Stimulated activated CD8-positive, alpha-beta memory T cell treated with anti-CD3 and anti-CD28 coated beads, Interleukin-12 subunit alpha, Interleukin-12 subunit beta, amount 100 ng/mL, for 1 hour (primary cell): ENCODE measurements around the gene NUDT8.
A peak's percentile ranks its signal among the peaks of the same experiment; 100 is the strongest.
"Not testable (repeated sequence)": the region's sequence is repeated elsewhere in the genome, so short reads cannot be mapped to it uniquely, and the experiment has no call there.

Experiments
- DNase-seq: peaks from one replicate; pipeline ENCODE4 v3.0.0-alpha.2; 2020; ENCODE audit warnings: low read depth

The NUDT8 gene

GRCh38 chr11:67659651-67660165, 30.0 kb upstream of the NUDT8 start:
- not testable (repeated sequence) for DNase-seq

DNA sequence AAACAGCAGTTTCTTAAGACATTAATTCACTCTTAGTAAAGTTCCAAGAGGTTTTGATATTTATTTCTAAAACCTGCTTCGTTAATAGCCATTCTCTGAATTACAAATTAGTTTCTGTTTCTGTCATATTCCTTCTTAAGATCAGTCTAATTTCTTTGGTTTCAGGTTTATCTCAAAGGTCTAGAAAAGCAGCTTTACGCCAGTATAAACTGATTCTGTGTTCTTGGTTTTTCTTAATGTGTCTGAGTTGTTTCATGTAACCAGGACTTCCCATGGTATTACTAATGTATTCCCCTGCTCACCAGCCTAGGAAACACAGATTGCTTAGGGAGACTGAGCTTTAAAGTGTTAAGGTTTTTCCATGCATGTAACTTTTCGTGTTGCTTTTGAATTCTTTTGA, 27.6 kb upstream of the NUDT8 start:
- no peak for DNase-seq

- no peak for DNase-seq
Observed at GRCh38 chr11:67656278-67656922, 26.7 kb upstream of the NUDT8 start.

GRCh38 chr11:67654225-67654624, 24.5 kb upstream of the NUDT8 start:
- DNase-seq: no peak

DNA sequence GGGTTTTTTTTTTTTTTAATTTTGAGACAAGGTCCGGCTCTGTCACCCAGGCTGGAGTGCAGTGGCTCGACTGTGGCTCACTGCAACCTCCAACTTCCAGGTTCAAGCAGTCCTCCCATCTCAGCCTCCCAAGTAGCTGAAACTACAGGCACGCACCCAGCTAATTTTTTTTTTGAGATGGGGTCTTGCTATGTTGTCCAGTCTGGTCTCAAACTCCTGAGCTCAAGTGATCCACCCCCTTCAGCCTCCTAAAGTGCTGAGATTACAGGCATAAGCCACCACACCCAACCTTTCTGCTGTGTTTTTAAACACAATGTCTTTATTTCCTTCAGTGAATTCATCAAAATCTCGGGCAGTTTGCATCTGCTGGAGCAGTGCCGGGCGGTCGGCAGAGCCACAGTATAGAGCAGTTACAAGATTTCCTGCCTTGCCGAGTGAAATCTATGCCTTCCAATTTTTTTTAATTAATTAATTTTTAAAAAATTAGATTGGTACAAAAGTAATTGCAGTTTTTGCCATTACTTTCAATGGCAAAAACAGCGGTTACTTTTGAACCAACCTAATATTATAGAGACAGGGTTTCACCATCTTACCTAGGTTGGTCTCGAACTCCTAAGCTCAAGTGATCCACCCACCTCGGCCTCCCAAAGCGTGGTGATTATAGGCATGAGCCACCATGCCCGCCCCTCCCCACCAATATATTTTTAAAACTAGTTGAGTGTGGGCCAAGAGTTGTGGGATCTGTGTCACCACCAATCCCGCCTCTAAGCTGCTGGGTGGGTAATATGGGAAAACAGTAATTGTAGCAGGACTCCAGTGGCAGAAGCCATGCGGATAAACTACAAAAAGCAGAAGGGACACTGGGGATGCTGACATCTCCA, 23.5 kb upstream of the NUDT8 start:
- DNase-seq: no peak

DNA sequence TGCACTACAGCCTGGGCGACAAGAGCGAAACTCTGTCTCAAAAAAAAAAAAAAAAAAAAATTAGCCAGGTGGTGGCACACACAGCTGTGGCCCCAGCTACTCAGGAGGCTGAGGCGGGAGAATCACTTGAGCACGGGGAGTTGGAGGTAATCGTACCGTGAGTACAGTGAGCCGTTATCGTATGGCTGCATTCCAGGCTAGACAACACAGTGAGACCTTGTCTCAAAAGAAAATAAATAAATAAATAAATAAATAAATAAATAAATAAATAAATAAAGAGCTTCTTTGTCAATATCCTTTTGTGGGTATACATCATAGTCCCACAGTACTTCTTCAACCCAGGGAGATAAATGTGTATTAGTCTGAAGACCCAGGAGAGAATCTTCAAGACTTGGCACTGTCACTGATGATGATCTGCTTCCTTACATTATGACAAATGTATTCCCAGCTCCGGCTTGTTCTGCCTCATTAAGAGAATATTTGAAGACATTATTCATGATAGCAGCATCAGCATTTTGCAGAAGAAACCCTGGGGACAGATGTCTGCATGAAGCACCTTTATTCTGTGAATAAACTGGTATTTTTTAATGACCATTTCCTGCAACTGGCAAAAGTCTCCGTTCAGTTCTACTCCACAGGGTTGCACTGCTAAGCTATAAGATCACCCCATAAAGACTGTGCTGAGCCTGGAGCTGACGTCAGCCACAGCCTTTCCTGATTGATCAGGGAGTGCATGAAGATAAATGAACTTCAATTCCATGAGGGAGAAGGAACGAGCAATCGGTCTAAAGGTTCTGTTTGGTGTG, 22.4 kb upstream of the NUDT8 start:
- no peak for DNase-seq

DNA sequence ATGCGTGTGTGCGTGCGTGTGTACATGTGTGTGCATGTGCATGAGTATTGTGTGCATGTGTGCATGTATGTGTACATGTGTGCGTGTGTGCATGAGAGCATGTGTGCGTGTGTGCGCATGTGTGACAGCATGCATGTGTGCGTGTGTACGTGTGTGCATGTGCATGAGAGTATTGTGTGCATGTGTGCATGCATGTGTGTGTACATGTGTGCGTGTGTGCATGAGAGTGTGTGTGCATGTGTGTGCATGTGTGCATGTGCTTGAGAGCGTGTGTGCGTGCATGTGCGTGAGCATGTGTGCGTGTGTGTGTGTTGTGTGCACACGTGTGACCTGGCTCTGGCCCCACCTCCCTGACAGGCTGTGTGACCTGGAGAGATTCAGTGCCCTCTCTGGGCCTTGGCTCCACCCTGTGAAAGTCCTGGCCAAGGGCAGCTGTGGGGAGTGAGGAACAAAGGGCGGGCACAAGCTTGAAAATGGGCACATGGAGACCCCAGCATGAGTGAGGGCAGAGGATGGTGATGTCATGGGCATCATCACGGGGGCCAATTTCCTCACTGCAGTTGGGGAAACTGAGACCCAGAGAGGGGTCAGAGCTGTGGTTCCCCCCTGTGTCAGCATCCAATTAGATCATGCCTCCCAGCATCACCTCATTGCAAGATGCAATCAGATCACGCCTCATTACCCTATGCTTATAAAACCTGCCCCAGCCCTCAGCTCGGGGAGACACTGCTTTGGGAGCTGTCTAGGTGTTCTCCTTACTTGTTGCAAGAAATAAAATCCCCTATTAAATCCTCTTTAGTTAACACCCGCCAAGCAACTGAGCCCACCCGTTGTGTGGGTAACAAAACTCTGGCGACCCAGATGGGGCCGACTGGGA, 20.1 kb upstream of the NUDT8 start:
- no peak for DNase-seq

GRCh38 chr11:67648796-67649613, 19.3 kb upstream of the NUDT8 start:
- DNase-seq: no peak

DNA sequence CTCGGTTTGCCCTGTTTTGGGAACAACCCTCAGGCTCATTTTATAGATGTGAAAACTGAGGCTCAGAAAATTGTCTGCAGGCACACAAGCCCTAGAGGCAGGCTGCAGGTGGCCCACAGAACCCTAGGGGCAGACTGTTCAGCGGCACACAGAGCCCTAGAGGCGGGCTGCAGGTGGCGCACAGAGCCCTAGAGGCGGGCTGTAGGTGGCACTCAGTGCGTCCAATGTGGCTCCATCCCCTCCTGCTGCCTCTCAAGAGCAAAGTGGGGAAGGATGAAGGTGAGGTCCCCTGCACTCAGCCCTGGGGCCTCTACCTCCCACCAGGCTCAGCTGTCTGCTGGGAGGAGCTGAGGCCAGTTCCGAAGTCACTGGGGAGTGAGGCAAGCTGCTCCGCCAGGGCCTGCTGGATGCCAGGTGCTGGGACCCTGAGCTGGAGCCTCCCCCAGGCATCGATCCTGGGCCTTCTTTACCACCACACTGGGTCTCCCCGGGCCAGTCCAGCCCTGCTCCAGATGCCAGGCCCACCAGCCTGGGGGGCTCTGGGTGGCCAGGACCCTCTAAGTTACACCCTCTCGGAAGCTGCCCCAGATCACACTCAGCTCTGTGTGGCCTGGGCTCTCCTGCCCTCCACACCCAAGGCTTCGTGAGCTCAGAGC, 18.5 kb upstream of the NUDT8 start:
- peak; percentile 15 for DNase-seq

- no peak for DNase-seq
Observed at GRCh38 chr11:67647471-67647870, 17.7 kb upstream of the NUDT8 start.

- DNase-seq: no peak
Observed at GRCh38 chr11:67646535-67647336, 17.0 kb upstream of the NUDT8 start.

DNA sequence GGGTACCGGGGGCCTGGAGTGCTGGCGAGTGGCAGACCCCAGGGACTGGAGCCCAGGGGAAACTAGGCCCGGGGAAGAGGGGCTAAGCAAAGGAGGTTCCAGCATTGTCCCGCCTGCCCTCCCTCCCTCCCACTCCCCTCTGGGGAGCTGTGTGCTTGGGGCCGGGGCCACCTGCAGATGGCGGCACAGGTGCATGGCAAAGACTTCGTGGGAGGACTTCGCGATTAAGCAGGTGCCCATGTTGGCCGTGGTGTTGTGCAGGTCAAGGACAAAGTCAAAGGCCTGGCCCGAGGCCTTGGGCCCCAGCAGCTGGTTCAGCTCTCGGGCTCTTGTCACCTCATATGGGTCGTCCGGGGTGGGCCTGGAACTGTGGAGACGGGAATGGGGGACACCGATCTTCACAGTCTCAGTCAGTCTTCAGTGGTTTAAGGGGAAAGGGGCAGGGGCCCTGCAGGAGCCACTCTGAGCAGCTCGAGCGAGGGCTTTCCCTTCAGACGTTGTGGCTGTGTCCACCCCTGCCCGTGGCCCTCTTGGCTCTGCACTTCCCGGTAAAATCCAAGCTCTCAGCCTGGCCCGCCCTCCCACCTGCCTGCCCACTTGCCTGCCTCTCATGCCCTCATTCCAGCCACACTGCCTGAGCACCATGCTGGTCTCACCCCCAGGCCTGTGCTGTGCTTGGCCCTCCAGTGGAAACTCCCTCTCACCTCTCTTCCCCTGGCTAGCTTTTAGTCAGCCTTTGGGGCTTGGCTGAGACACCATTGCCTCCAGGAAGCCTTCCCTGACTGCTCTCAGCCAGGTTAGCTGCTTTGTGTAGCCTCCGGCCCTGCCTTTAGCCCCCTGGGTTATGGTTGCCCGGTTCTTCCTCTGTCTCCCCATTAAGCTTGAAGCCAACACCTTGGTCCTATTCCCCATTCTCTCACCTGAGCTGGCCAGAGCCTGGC, 16.1 kb upstream of the NUDT8 start:
- no peak for DNase-seq

DNA sequence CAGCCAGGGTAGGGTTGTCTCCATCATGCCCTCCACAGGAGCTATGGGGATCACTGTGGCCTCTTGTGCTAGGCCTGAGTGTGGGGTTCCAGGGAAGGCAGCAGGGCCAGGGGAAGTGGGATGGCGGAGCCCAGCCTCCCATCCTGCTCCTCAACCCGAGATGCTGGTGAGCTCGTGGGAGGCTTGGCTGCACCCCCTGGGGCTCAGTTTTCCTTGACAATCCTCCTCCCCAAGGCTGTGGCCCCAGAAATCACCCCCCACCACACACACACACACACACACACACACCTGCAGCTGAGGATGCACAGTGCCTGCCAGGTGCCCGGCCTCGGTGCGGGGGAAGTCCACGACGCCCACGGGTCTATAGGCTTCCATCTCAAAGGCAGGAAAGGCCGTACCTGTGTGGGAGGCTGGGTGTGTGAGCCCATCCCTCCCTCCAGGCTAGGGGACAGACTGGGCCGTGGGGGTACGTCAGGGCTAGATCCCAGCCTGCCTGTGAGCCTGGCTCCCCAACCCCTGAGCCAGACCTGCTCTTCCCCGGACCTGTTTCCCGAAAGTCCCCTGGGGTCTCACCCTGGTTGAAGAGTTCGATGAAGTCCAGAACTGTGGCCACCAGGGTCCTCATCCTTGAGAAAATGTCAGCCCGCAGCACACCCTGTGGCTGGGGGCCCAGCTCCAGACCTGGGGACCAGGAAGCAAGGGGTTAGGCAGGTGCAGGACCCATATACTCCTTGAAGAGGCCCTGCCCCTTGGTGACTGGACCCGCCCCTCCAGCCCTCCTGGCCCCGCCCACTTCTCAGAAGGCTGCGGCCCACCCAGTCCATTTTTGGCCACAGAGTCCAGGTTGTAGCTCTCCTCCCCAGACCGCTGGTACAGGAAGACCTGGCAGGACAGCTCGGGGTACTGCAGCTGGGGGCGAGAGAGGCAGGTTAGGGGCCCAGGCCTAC, 15.0 kb upstream of the NUDT8 start:
- DNase-seq: no peak

- no peak for DNase-seq
Observed at GRCh38 chr11:67644042-67644441, 14.3 kb upstream of the NUDT8 start.

GRCh38 chr11:67642173-67643120, 12.7 kb upstream of the NUDT8 start:
- no peak for DNase-seq
